ENCODE data around the gene CRTAC1.

DNA sequence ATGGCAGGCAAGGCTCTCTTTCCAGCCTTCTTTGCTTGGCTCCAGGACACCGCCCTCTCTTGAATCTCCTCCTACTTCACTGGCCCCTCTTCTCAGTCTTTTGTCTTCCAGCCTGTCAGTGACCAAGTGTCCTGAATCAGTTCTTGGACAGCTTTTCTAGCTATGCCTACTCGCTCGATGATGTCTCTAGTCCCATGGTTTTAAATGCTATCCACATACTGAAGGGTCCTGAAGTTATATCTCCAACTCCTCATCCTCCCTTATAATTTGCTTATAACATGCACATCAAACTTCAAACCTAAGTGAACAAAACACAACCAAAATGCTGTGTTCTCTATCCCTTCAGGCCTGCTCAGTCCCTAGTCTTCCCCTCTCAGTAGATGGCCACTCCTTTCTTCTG is 185.7 kb downstream of the CRTAC1 start:
- TF ChIP-seq, protein P1, sequence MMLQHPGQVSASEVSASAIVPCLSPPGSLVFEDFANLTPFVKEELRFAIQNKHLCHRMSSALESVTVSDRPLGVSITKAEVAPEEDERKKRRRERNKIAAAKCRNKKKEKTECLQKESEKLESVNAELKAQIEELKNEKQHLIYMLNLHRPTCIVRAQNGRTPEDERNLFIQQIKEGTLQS (IDR thresholded peaks at IDR 0.05; ENCODE audit: borderline replicate concordance, extremely low read depth, low read depth, low read length) = no peak
- TF ChIP-seq CBX5 (IDR thresholded peaks at IDR 0.05; ENCODE audit: low read depth) = no peak
- TF ChIP-seq, protein P2, sequence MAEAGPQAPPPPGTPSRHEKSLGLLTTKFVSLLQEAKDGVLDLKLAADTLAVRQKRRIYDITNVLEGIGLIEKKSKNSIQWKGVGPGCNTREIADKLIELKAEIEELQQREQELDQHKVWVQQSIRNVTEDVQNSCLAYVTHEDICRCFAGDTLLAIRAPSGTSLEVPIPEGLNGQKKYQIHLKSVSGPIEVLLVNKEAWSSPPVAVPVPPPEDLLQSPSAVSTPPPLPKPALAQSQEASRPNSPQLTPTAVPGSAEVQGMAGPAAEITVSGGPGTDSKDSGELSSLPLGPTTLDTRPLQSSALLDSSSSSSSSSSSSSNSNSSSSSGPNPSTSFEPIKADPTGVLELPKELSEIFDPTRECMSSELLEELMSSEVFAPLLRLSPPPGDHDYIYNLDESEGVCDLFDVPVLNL (IDR thresholded peaks at IDR 0.05; ENCODE audit: low read depth, low read length) = no peak
- TF ChIP-seq SRF (IDR thresholded peaks at IDR 0.05; ENCODE audit: low read depth in 2 of 2, low read length in 2 of 2) = no peak
- TF ChIP-seq, protein P3, sequence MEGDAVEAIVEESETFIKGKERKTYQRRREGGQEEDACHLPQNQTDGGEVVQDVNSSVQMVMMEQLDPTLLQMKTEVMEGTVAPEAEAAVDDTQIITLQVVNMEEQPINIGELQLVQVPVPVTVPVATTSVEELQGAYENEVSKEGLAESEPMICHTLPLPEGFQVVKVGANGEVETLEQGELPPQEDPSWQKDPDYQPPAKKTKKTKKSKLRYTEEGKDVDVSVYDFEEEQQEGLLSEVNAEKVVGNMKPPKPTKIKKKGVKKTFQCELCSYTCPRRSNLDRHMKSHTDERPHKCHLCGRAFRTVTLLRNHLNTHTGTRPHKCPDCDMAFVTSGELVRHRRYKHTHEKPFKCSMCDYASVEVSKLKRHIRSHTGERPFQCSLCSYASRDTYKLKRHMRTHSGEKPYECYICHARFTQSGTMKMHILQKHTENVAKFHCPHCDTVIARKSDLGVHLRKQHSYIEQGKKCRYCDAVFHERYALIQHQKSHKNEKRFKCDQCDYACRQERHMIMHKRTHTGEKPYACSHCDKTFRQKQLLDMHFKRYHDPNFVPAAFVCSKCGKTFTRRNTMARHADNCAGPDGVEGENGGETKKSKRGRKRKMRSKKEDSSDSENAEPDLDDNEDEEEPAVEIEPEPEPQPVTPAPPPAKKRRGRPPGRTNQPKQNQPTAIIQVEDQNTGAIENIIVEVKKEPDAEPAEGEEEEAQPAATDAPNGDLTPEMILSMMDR (IDR thresholded peaks at IDR 0.05 in 2 of 3, conservative IDR thresholded peaks at IDR 0.05 in 1 of 3; ENCODE audit: control insufficient read depth in 2 of 3, extremely low read depth in 1 of 3, insufficient read depth in 1 of 3, low read depth in 3 of 3, low read length in 3 of 3) = no peak
- no peak for TF ChIP-seq JUND (IDR thresholded peaks at IDR 0.05; ENCODE audit: low read depth, low read length)

Data from GM12878 (cell line).